Measurements from ENCODE around the gene AKR1A1.
"Not testable (repeated sequence)": the region's sequence is repeated elsewhere in the genome, so short reads cannot be mapped to it uniquely, and the experiment has no call there.

AKR1A1 gene

GRCh38 chr1:45523975-45524374, 26.7 kb upstream of the AKR1A1 start:
- DNase-seq = not testable (repeated sequence)

GRCh38 chr1:45526135-45526644, 24.4 kb upstream of the AKR1A1 start:
- DNase-seq = no peak

GRCh38 chr1:45530632-45531135, 19.9 kb upstream of the AKR1A1 start:
- no peak for DNase-seq

GRCh38 chr1:45531873-45532272, 18.8 kb upstream of the AKR1A1 start:
- no peak for DNase-seq

GRCh38 chr1:45535988-45536766, 14.4 kb upstream of the AKR1A1 start:
- DNase-seq = no peak

- no peak for DNase-seq
Measured at GRCh38 chr1:45536886-45537285, 13.7 kb upstream of the AKR1A1 start.

GRCh38 chr1:45541193-45541592, 9.4 kb upstream of the AKR1A1 start:
- DNase-seq = no peak

GRCh38 chr1:45542591-45542990, 8.0 kb upstream of the AKR1A1 start:
- DNase-seq = no peak

GRCh38 chr1:45543581-45544417, 6.8 kb upstream of the AKR1A1 start:
- DNase-seq = peak; percentile 28 to 94

GRCh38 chr1:45544530-45544929, 6.1 kb upstream of the AKR1A1 start:
- no peak for DNase-seq

- DNase-seq = no peak
Measured at GRCh38 chr1:45545019-45545493, 5.6 kb upstream of the AKR1A1 start.

- DNase-seq = no peak
Measured at GRCh38 chr1:45545553-45546310, 4.9 kb upstream of the AKR1A1 start.

GRCh38 chr1:45551684-45552083, 1.1 kb downstream of the AKR1A1 start:
- DNase-seq = no peak

- DNase-seq = no peak
Measured at GRCh38 chr1:45552331-45552730, 1.7 kb downstream of the AKR1A1 start.

GRCh38 chr1:45554198-45554597, 3.6 kb downstream of the AKR1A1 start:
- no peak for DNase-seq

- DNase-seq = no peak
Measured at GRCh38 chr1:45557422-45557944, 6.9 kb downstream of the AKR1A1 start.

GRCh38 chr1:45563843-45564242, 13.2 kb downstream of the AKR1A1 start:
- DNase-seq = no peak

GRCh38 chr1:45566722-45567121, 16.1 kb downstream of the AKR1A1 start:
- no peak for DNase-seq

GRCh38 chr1:45567911-45568310, 17.3 kb downstream of the AKR1A1 start:
- DNase-seq = no peak

GRCh38 chr1:45568421-45568820, 17.8 kb downstream of the AKR1A1 start:
- no peak for DNase-seq

GRCh38 chr1:45569571-45569961, 18.9 kb downstream of the AKR1A1 start:
- DNase-seq = no peak

GRCh38 chr1:45569962-45570581, 19.4 kb downstream of the AKR1A1 start:
- peak; percentile 21 to 56 for DNase-seq
